C4-2B (cell line): ENCODE data around the gene UBE2L3.

Experiments
- H3K27ac ChIP-seq: fragments of 450-650 bp; 2 replicates; pipeline ENCODE4 v1.5.1; 2017
- ZFX ChIP-seq: fragments of 450-650 bp; IDR thresholded peaks from 2 replicates; pipeline ENCODE4 v1.6.1; 2017
- TF ChIP-seq, protein P1 (sequence below): fragments of 450-650 bp; conservative IDR thresholded peaks from 2 replicates; pipeline ENCODE4 v1.5.1; 2017; ENCODE audit warnings: mild to moderate bottlenecking

The UBE2L3 gene

DNA sequence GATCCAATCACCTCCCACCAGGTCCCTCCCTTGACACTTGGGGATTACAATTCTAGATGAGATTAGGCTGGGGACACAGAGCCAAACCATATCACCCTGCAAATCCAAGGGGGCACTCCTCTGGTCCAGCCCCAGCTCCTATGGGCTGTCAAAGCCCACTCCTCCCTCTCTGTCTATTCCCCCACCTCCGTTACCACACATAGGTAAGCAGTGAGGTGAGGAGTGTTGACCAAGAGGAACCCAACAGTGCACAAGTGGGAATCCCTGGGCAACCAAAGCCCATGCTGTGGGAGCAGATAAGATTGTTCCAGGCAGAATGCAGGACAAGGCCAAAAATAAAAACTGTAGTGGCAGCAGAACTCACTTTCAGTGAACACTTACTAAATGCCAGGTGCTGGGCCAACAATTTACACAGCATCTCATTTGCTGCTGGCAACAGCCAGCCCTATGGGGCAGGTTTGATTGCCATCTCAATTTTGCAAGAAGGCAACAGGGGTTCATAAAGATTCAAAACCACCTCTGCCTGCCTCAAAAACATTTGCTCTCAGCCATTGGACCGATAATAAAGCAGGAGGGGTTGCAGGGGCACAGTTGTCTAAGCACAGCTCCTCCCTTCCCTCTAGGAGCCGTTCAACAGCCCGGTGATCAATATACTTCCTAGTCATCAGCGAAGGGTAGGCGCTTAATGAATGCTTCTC, 83.5 kb downstream of the UBE2L3 start:
- peak overlapping the region; percentile 57 for H3K27ac ChIP-seq
- TF ChIP-seq, protein P1, sequence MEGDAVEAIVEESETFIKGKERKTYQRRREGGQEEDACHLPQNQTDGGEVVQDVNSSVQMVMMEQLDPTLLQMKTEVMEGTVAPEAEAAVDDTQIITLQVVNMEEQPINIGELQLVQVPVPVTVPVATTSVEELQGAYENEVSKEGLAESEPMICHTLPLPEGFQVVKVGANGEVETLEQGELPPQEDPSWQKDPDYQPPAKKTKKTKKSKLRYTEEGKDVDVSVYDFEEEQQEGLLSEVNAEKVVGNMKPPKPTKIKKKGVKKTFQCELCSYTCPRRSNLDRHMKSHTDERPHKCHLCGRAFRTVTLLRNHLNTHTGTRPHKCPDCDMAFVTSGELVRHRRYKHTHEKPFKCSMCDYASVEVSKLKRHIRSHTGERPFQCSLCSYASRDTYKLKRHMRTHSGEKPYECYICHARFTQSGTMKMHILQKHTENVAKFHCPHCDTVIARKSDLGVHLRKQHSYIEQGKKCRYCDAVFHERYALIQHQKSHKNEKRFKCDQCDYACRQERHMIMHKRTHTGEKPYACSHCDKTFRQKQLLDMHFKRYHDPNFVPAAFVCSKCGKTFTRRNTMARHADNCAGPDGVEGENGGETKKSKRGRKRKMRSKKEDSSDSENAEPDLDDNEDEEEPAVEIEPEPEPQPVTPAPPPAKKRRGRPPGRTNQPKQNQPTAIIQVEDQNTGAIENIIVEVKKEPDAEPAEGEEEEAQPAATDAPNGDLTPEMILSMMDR: no peak
- TF ChIP-seq ZFX: no peak

DNA sequence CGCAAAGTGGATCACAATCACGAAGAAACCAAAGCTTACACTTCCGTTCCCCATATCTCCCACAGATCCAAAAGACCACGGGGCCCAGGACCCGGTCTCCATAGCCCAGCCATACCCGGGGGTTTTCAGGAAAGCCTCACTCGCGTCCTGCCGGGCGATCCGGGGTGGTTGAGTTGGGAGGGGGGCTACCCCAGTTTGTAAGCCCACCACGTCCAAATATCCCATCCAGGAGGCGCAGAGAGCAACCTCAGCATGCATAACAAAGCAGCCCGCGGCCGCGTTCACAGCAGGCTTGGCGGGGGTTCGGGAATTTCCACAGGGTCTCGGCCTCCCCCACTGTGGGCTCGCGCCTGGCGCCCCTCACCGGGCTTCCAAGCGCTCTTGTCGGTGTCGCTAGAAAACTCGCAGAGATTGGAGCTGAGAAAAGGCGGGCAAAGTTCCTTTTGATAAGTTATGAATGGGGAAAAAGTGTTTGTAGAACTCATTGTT, 84.1 kb downstream of the UBE2L3 start:
- TF ChIP-seq ZFX: no peak
- TF ChIP-seq, protein P1: no peak
- H3K27ac ChIP-seq: peak overlapping the region; percentile 57

DNA sequence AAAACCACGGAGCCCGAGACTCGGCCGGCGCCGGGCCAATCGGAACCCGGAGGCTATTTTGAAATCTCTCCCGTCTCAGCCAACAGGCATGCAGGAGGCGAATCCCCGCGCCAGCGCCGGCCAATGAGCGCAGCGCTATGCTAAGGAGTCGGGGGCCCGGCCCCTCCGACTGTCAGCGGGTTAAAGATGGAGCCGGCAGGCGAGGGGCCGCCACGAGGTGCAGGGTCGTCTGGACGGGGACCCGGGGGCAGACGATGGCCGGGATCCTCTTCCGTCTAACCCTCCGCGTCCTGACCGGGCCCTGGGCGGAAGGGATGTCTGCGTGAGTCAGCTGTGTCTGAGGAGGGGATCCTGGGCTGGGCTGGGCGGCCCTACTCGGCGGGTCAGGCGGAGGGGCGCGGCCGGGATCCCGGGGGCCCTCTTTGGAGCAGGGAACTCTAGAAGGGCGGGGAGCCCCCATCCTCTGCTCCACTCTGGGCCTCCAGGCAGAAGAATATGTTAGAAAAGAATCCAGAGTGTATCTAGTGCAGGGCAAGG, 84.6 kb downstream of the UBE2L3 start:
- TF ChIP-seq, protein P1: no peak
- TF ChIP-seq ZFX: no peak
- H3K27ac ChIP-seq: peak overlapping the region; percentile 57

DNA sequence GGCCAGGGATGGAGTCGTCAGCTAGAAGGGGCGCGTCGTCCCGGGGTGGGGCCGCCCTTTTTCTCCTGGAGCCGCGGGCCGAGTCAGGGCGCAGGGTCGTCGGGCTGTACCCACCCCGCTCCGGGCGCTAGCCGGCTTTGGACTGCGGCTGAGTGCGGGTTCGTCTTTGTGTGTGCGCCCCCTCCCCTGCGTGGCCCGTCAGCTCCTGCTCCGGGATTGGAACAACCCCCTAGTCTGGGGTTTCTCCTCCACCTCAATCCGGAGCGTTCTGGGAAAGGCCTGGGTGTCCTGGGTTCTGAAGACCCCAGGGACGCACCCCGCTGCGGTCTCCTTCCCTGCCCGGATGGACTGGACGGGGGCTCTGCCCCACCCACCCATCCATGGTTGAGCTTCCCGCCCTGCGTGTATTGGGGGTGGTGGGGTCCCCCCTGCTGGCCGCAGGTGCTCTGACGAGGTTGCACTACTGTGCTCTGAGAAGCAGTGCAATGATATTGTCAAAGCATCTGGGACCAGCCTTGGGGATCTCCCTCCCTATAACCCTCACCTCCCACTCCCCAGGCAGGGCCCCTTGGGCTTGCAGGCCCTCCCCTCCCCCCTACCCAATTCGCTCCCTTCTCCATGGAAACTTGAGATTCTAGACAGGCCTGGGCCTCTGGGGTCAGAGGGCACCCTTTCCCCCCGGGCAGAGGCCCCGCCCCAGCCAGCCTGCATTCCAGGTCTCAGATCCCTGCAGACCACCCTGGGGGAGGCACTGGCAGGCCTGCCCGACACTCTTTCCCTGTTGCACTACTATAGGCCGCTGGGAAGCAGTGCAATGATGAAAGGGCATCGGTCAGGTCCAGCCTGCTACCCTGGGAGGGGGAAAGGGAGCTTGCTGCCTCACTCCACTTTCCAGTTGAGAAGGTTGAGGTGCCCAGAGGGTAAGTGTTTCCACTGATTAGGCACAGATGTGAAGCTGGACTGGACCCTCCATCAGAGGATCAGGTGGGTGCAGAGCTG, 85.3 kb downstream of the UBE2L3 start:
- peak overlapping the region; percentile 57 for H3K27ac ChIP-seq
- TF ChIP-seq ZFX: no peak
- TF ChIP-seq, protein P1: no peak

DNA sequence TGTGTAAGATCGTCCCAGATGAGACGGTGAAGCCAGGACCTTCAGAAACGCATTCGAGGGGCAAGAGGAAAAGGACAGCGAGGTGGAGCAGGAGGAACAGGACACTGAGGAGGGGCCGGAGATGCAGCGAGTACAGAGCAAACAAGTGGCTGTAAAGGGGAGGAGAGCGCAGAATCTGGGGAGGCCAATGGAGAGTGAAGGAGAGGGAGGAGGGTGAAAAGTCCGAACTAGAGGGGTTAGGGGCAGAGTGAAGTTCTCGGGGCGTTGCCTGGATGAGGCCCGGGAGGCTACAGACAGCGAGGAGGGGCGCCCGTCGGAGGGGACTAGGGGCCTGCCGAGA, 89.5 kb downstream of the UBE2L3 start:
- TF ChIP-seq, protein P1: no peak
- TF ChIP-seq ZFX: no peak
- H3K27ac ChIP-seq: peak overlapping the region; percentile 55

DNA sequence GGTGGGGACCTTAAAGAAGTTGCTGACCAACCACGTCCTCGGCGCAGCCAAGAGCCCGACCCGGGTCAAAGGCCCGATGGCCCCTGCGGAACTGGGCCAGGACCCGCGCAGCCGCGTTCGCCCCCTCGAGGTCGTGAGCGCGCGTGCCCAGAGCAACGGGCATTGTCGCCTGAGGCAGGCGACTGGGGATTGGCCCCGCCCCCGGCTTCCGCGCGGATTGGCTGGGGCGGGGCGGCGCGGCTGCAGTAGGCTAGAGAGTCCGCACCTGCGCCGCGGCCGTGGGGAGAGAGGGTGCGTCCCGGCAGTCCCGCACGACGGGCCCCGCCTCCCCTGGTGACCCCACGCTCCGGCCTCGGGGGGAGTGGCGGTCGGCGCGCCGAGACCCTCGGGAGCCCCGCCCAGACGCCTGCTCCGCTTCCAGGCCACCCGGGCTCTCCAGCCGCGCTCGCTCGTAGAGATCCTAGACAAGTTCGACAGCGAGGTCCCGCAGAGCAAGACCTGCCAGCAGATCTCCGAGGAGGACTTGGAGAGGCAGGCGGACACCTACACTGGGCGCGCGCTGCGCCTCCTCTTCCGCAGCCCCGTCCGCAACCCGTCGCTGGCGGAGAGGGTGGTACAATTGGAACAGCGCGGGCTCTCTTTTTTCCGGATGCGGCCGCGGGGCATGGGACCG, 90.0 kb downstream of the UBE2L3 start:
- no peak for TF ChIP-seq ZFX
- TF ChIP-seq, protein P1: no peak; the same call in 1 of the 2 replicates
- peak overlapping the region; percentile 55 for H3K27ac ChIP-seq
